CD4-positive, alpha-beta T cell treated with Interleukin-4 for 1 hour (primary cell): ENCODE results near the gene PC.

Experiments used
- DNase-seq, 2 donors: peaks; one replicate each; pipeline ENCODE4 v3.0.0-alpha.2; 2020 to 2022

PC gene

DNA sequence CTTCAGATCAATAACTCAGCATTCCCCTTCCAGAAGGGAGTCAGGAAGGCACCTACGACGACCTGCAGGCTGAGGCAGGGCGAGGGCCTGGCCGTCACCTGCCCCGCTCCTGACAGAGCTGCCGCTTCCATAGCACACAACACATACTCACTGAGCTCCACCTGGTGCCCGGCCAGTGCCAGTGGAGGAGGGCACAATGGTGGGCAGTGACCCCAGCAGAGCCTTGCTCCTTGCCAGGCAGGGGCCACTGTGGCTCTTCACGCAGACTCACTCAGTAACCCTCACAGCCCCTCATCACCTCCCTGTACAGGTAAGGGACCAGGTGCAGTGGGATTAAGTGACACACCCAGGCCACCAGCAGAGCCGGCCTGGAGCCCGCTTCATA is 76.7 kb downstream of the PC start:
- no peak for DNase-seq

DNA sequence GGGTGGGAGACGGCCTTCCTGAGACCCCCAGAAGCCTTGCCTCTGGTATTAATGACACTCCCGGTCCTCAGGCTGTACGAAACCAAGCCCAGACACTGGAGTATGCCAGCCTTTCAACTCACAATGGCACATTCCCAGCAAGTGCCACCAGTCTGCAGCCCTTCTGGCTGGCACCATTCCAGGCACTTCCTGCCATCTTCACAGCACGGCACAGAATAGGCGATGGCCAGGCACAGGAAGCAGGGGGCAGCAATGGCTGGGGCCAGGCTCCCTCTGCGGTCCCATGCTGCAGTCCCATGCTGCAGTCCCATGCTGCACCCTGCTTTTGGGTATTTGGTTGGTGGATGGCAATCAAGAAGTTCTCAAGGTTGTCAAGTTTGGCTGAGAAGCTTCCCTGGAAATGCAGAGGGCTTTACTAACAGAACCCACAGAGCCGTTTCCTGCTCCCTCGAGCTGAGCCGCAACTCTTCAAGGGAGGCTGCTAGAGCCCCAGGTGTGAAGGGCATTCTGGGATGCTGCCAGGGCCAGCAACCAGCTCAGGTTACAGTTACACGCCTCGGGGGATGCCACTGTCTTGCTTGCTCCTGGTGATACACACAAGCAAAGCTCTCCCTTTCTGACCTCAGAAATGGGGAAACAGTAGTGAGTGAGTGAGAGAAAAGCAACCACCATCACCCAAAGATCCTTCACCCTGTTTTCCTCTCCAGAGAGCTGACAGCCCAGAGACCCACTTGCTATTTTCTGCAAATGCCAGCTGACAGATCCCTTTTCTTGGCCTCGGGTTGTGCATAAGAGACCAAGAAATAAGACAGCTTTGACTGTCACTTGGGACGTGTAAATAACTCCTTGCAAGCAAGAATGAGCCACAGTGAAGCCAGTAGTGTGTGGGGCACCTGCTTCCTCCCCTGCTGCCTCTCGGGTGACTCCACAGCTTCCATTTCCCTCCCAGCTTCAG is 77.4 kb downstream of the PC start:
- no peak for DNase-seq

DNA sequence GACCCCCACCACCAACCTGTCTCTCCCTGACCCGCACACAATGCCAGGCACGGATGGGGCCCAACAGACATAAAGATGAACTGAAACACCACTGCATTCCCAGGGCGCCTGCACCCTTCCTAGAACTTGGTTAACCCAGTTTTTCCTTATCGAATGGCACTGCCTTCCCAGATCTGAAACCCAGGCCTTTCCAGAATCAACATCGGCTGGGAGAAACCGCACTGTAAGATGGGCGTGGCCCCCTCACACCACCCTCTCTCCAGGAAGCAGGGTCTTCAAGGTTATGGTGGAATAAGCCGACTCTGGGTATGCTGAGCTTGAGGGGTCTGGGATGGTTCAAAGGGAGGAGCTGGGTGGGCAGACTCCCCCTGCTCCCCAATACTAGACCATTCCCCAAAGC is 78.2 kb downstream of the PC start:
- no peak for DNase-seq

DNA sequence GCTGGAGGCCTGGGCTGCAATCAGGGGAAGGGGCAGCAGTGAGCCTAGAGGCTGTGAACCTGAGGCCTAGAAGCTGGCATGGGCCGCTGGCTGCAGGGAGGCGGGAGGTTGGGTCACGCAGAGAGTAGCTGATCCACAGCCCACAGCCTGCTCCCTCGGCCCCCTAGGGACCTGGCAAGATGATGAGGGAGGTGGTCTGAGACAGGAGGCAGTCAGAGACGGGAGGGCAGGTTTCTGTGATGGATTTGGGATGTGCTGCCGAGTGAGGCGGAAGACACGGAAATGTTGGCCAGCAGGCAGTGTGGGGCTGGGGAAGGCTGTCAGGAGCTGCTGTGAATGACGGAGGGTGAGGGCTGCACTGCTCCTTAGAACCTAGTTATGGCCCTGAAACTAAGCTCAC is 78.6 kb downstream of the PC start:
- no peak for DNase-seq

DNA sequence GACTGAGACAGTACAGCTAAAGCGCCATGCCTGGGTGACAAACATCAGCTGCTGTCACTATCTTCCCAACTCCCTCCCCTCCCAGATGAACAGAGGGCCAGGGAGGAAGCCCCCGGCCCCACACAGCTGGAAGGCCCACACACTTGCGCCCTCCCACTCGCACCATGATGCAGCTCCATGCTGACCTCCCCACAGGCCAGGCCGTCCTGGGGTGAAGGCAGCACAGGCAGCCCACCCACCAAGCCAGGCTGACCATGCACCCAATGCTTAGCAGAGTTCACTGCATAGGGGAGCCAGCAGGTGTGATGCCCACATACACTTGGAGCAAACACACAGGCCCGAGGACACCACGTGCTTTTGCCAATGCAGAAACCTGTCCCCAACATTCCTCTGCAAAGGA is 79.2 kb downstream of the PC start:
- DNase-seq, result no peak

DNA sequence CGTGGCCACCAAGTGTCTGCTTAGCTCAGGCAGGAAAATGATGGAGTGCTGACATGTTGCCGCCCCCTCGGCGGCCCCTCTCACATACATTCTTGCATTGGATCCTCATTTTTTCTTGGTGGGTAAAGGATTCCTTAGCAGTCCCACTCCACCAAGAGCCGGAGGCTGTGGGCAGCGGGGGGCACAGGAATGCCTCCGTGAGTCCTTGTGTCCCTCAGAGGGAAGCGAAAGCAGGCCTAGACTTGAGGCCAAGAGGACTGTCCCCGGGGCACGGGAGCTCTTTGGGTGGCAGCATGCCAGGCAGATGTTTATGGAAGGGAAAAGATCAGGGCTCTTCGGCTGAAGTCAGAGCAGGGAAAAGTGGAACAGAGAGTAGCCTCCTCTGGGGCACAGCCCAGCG is 79.7 kb downstream of the PC start:
- DNase-seq, result no peak

DNA sequence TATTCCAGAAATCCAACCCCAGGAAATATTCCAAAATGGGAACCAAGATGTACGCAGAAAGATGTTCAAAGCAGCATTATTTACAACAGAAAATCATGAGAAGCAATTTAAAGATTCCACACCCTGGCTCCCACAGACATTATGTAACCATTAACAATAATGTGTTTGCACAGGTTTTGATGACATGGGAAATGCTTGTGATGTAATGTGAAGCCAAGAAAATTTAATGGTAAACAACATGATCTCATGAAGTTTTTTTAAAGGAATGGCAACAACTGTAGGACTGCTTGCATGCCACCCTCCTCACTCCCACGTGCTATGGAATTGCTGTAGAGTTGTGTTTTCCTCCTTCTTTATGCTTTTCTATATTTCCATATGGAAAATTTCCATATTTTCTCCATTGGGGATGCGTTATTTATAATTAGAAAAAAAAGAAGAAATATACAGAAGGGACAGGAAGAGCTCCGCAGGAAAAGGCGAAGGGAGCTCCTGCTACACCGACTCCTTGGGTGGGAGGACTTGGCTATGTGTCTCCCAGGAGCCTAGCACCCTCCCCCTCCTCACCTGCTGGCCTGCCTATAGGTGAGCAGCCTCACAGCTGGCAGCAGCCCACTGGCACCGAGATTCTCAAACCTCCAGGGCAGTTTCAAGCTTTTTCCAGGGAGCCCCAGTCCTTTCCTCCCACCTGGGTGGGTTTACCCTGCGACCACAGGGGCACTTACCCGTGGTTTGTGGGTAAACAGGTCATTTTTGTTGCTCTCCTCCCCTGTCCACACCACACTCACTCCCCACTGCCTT is 80.4 kb downstream of the PC start:
- DNase-seq, result no peak

DNA sequence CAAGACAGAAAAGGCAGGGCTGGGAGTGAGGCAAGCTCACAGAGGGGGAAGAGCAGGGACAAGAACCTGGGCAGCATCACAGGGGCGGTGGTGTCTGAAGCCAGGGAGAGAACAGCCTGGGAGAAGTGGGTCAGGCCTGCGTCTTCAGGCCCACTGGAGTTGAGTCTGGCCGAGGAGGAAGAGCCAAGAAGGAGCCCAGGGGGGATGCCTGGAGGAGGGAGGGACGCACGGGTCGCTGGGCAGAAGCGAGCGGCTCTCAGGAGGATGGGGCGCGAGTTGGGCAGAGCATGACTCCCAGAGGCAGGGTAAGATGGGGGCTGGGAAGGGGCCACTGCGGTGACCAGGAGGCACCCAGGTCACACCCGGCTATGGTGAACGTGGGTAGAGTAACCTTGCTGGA is 82.8 kb downstream of the PC start:
- no peak for DNase-seq

DNA sequence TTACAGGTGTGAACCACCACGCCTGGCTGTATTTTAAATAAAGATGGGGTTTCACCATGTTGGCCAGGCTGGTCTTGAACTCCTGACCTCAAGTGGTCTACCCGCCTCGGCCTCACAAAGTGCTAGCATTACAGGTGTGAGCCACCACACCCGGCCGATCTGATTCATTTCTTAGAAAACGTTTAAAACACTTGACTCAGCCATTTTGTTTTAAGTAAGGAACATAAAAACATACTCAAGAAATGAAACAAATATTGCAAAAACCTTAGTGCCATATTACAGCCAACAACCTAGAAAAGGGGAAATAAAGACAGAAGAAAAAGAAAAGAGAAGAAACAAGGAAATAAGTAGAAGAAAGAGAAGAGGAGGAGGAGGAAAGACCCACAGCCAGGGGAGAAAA is 84.0 kb downstream of the PC start:
- DNase-seq, result no peak

DNA sequence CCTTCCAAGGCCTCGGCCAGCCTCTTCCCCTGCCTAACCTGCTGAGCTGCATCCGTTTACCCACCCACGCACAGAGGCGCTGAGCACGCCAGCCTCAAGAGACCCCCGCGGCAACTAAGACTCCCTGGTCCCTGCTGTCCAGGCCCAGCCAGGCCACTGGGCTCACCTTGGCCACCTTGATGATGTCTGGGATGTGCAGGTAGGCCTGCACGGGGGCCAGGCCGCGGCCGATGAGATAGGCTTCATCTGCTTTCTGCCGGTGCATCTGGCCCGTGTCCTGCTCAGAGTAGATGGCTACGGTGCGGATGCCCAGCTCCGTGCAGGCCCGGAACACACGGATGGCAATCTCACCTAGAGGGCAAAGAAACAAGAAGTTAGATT is 86.7 kb downstream of the PC start:
- DNase-seq, result no peak

DNA sequence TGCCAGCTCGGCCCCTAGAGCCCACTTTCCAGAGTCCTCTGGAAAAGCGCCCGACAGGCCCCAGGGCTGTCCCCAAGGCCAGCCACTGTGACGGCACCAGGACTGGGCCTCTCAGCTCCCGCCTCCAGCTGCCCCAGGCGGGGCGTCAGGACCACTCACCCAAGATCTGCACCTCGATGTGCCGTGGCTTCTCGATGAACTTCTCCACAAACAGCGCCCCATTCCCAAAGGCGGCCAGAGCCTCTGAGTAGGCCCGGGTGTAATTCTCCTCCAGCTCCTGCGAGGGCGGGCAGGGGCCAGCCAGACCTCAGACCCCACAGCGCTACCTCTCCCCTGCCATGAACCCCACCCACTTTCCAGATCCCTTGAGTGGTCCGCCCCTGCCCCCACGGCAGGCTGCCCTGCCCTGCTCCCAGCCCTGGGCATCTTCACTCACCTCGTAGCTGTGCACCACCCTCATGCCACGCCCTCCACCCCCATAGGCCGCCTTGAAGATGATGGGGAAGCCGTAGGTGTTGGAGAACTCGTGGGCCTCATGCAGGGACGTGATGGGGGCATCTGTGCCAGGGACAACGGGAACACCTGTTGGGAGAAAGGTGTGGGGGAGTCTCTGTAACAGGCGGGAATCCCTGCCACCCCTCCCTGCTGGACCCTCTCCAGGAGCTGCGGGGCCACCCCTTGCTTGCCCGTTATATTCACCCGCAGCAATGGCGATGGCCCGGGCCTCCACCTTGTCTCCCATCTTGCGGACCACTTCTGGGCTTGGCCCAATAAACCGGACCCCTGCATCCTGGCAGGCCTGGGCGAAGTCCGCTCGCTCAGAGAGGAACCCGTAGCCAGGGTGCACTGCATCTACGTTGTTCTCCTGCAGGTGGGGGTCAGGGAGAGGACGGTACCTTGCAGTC is 87.3 kb downstream of the PC start:
- DNase-seq, result no peak

DNA sequence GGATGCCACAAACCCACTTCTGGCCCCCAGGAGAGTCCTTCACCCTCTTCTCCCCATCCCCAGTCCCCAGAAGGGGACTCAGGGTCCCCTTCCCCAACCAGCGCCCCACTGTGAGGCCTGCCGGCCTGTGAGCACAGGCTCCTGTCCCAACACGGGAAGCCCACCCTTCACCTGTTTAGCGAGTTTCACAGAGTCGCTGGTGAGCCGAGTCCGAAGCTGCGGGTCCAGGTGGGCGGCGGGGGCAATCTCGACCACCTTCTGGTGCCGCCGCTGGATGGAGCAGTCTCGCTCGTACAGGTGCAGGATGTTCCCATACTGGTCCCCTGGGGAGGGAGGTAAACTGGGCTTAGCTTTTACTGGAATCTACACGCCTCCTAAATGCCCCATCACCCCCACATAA is 88.1 kb downstream of the PC start:
- DNase-seq, result no peak

DNA sequence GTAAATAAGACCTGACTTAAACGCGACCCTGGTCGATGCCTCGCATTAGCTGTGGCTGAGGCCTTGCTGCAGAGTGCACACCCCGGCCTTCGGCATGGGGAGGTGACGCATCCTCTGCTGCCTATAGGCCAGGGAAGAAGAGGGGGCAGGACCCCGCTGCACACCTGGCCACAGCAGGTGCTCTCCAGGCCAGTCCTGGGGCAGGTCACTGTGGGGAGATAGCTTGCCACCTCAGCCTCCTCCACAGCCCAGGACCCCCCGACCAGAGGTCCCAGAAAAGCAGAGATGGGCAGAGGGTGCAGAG is 88.7 kb downstream of the PC start:
- DNase-seq, result no peak

DNA sequence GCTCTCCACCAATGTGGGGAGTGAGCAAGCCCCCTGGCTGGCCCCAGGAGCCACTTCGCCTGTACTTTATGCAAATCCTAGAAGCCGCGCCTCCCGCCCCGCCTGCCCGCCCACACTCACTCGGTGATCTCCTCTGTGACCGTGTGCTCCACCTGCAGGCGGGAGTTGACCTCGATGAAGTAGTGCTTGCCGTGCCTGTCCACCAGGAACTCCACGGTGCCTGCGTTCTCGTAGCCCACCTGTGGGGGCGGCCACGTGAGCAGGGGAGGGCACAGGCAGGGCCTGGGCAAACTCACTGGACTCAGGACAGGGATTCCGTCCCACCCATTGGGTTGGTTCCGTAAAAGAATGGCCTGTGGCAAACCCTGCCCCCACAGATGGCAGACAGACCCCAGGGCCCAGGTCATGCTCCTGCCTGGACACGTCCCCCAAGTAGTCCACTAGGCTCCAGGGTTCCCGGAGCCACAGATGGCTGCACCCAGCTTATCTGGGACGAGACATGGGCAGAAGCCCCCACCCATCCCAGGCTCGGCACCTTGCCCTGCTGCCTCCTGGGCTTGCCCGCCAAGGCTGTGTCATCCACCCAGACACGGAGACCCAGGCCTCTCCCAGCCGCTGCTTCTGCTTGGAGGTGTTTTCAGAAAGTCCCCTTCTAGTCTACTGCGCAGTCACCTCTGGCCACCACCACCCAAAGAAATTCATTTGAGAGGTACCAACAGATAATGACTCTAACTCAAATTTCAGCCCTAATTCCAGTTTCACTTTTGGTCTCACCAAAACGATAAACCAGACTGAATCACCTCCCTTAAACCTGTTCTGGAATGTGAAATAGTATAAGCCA is 89.2 kb downstream of the PC start:
- DNase-seq, result peak; percentile 78 to 80

DNA sequence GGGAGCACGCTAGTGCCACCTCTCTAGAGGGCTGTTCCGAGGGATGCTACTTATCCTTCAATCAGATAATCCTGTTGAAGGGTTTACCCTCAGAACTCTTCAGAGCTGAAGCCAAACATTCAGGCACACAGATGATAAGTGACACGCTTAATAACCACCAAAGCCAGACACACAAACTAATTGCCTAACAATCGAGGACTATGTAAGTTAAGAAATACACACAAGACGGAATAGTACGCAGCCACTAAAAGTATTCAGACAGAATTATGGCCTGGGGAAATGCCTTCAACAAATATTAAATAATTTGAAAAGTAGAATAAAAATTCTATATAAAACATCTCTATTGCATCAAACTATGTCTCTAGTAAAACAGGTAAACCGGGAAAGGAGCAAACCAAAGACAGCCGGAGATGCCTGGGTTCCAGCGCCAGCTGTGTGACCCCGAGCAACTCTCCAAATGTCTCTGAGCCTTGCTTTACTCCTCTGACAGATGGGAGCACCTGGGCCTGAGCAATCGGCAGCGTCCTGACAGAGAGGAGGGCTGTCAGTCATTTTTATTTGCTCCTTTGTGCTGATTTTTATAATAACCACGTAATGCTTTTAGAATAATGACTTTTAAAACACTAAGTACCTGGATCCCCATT is 90.0 kb downstream of the PC start:
- no peak for DNase-seq

DNA sequence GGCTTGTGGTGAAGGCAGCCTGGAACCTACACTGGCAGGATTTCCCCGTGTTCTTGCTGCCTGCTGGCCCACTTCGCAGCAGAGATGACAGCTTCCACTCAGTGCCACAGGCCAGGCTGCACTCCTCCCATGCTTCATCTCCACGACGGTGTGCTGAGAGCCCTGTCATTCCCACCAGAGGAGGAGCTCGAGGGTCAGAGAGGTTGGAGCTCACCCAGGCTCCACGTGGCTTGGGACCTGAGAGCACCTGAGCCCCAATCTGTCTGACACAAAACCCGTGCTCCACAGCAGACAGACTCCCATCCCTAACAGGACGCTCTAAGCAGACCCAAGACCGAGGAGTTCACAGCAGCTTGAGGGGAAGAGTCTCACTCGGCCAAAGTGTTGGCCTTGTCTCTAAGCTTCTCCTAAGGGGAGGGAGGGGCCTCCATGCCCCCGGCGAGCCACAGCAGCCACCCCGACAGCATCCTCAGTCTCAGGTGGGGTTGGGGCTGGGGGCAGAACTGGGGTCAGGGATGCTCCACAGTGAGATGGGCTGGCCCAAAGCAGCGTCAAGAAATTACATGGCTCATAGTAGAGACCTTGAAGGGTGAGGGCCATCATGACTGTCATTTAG is 90.7 kb downstream of the PC start:
- no peak for DNase-seq

DNA sequence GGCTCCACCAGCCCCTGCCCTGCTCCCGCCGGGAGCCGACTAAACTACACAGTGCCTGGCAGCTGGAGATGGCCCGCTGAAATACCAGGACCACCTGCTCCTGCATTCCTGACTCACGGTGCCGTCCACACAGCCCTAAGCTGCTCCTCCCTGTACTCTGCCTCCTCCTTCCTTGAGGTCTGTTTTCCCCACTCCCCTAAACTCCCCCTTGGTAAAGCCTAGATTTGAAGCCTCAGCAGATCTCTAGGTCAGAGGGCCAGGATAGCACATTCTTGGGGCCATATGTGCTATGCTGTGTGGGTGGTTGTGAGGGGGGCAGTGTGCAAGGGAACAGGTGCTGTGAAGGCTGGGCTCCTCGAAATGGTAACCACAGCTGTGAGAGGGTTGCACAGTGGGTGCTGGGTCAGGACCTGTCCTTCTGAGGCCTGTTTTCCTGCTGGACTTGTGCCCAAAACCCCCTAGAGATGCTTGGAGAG is 91.6 kb downstream of the PC start:
- DNase-seq, result no peak

DNA sequence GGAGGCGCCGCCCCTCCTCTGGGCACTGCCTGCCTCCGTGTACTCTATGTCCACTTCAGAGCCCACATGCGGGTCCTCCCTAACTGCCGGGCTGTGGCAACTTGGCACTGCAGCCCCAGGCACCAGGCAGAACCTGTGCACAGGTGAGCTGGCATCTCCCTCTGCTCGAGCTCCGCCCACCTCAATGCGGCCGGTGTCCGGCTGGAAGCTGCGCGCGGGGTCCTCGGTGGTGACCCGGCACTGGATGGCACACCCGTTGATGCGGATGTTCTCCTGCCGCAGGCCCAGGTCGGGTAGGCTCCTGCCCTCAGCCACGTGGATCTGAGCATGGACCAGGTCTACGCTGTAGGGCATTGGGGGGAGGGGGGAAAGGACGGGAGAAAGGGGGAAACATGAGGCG is 92.2 kb downstream of the PC start:
- DNase-seq, result no peak

DNA sequence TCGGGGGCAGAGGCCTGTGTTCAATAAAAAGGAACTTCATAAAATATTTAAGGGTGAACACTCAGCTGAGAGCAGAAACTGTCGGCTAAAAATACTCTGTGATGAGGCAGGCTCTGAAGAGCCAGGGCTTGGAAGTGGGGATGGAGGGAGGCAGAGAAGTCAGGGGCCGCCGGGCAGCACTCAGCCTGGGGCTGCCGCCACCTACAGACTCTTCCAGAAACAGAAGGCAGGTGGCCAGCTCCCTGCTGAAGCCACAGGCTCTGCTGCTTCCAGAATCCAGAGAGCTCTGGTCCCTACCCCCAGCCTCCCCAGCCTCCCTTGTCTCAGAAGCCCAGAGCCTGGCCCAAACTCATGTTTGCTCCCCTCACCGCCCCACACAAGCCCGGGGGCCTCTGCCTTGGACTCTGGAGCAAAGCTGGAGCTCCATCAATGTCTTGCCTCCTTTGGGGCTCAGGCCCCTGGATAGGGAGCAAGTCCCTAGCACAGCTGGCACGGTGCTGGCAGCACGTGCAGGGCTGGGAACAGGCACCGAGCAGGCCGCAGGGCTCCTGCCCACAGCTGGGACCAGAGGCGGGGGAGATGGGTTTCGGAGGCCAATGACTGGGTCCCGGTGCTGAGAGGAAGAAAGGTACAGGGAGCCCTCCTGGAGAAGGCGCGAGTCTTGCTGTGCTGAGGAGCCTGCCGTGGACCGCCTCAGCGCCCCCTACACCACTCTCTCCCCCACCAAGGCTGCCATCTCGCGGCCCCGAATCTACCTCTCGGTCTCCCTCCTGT is 93.1 kb downstream of the PC start:
- DNase-seq, result no peak

DNA sequence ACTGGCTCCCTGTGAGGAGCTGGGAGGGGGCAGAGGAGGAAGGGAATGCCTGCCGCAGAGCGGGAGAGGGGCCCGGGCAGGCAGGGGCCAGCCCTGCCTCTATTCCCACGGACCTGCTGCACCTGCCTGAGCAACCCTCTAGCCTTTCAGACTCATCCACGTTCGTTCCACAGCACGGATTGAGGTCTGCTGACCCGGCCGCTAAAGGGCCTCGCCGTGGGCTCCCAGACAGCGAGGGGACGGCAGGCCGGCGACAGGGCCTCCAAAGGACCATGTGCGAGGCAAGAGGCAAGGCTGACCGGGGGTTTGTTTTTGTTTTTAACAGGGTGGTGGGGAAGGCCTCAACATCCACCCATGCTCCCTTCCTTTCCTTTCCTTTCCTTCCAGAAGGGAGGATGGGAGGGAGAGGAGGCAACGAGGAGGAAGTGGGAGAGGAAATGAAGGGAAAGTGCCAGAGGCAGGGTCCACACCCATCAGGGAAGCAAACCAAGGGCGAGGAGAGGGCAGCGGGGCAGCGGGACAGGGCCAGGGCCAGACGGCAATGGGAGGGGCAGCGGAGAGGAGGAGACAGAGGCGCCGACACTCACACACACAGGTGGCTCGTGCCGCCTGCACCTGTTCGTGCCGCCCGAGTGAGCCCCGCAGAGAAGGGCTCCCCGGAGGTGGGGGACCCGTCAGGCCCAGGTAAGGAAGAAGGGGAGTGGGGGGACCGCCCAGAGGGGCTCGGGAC is 93.8 kb downstream of the PC start:
- no peak for DNase-seq
